ENCODE results near the gene MON2. TPM values are rescaled to one million over a fixed set of nuclear protein-coding genes. Genes with fewer than 3 reads are reported as not detected.
A peak's percentile ranks its signal among the peaks of the same experiment; 100 is the strongest.

Gene MON2
- total RNA-seq, 2 donors from 2014 or later = 30.3 to 43.3 TPM

DNA sequence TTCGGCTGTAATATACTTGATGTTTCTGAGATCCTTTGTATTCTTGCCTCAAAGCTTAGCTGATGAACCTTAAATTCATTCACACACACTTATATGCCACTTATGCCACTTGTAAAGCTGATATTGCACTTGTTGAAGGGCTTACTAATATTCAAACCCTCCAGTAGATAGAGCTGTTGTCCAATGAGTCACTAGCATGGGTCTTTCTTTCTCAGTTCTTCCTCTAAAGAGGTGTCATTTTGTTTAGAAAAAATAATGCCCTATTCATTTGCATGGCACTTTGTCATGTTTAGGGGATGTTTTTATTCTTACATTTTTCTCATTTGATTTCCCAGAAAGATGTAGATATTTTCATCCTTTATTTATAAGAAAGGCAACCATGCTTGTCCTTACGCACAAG lies 56.4 kb downstream of the MON2 start:
- no peak for DNase-seq
- H3K4me1 ChIP-seq (ENCODE audit: control insufficient read depth, insufficient read depth, low read length) = no peaks in the 10 kb centered on the region
- peaks cover 11% of the 10 kb centered on the region for H3K36me3 Mint-ChIP-seq (ENCODE audit: low read depth)
- no peak overlapping the region for H3K9ac ChIP-seq (ENCODE audit: extremely low read depth, low read length, poor library complexity, severe bottlenecking)
- H3K4me3 ChIP-seq (ENCODE audit: low read length) = no peak overlapping the region
- 89% methylated on average over 2 of the region's 2 CpGs; no CpG with 5 or more reads in 1 of the 2 experiments for WGBS, 2 experiments (ENCODE audit: insufficient coverage in 1 of 2, insufficient read length in 1 of 2)
- peaks cover 24% of the 10 kb centered on the region for H3K36me3 ChIP-seq (ENCODE audit: control insufficient read depth, insufficient read depth, low read length)
- no peaks in the 10 kb centered on the region for H3K9me3 Mint-ChIP-seq
- H3K27me3 ChIP-seq (ENCODE audit: control insufficient read depth, insufficient read depth, low read length, poor library complexity, severe bottlenecking) = no peaks in the 10 kb centered on the region
- TF ChIP-seq, protein P1, sequence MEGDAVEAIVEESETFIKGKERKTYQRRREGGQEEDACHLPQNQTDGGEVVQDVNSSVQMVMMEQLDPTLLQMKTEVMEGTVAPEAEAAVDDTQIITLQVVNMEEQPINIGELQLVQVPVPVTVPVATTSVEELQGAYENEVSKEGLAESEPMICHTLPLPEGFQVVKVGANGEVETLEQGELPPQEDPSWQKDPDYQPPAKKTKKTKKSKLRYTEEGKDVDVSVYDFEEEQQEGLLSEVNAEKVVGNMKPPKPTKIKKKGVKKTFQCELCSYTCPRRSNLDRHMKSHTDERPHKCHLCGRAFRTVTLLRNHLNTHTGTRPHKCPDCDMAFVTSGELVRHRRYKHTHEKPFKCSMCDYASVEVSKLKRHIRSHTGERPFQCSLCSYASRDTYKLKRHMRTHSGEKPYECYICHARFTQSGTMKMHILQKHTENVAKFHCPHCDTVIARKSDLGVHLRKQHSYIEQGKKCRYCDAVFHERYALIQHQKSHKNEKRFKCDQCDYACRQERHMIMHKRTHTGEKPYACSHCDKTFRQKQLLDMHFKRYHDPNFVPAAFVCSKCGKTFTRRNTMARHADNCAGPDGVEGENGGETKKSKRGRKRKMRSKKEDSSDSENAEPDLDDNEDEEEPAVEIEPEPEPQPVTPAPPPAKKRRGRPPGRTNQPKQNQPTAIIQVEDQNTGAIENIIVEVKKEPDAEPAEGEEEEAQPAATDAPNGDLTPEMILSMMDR (conservative IDR thresholded peaks at IDR 0.05) = no peak
- H3K4me3 Mint-ChIP-seq = no peak overlapping the region
- H3K27ac Mint-ChIP-seq = peak overlapping the region; percentile 70
- no peak overlapping the region for H3K27ac ChIP-seq (ENCODE audit: low read depth, low read length)
- no peaks in the 10 kb centered on the region for H3K4me1 Mint-ChIP-seq
- no peaks in the 10 kb centered on the region for H3K9me3 ChIP-seq (ENCODE audit: control insufficient read depth, low read length)
- no peaks in the 10 kb centered on the region for H3K27me3 Mint-ChIP-seq (ENCODE audit: insufficient read depth)

DNA sequence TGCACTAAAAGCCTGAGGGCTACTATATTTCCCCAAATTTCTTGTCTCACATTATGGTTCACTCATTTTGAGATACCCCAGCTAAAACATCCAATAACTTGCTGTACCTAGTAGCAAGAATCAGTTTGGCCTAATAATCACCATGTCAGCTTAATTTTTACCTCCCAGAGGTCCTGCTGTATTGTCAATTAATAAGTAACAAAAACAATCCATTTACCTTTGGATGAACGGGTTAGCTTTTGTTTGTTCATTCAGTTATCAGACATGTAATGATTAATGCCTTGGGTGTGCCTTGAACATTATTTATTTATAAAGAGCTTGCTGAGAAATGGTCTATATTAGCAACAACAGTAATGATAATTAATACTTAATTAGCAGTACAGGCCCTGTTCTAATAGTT lies 57.0 kb downstream of the MON2 start:
- no peak for DNase-seq
- no peaks in the 10 kb centered on the region for H3K4me1 ChIP-seq (ENCODE audit: control insufficient read depth, insufficient read depth, low read length)
- H3K36me3 ChIP-seq (ENCODE audit: control insufficient read depth, insufficient read depth, low read length) = peaks cover 20% of the 10 kb centered on the region
- H3K4me3 ChIP-seq (ENCODE audit: low read length) = no peak overlapping the region
- H3K27me3 ChIP-seq (ENCODE audit: control insufficient read depth, insufficient read depth, low read length, poor library complexity, severe bottlenecking) = no peaks in the 10 kb centered on the region
- no peak overlapping the region for H3K27ac Mint-ChIP-seq
- no peak overlapping the region for H3K9ac ChIP-seq (ENCODE audit: extremely low read depth, low read length, poor library complexity, severe bottlenecking)
- H3K36me3 Mint-ChIP-seq (ENCODE audit: low read depth) = peaks cover 11% of the 10 kb centered on the region
- H3K9me3 ChIP-seq (ENCODE audit: control insufficient read depth, low read length) = no peaks in the 10 kb centered on the region
- no peak overlapping the region for H3K27ac ChIP-seq (ENCODE audit: low read depth, low read length)
- H3K27me3 Mint-ChIP-seq (ENCODE audit: insufficient read depth) = no peaks in the 10 kb centered on the region
- H3K4me3 Mint-ChIP-seq = no peak overlapping the region
- 100% methylated on average over 1 of the region's 1 CpG; no CpG with 5 or more reads in 1 of the 2 experiments for WGBS, 2 experiments (ENCODE audit: insufficient coverage in 1 of 2, insufficient read length in 1 of 2)
- H3K4me1 Mint-ChIP-seq = peaks cover 2% of the 10 kb centered on the region
- no peaks in the 10 kb centered on the region for H3K9me3 Mint-ChIP-seq
- TF ChIP-seq, protein P1 (conservative IDR thresholded peaks at IDR 0.05) = no peak

DNA sequence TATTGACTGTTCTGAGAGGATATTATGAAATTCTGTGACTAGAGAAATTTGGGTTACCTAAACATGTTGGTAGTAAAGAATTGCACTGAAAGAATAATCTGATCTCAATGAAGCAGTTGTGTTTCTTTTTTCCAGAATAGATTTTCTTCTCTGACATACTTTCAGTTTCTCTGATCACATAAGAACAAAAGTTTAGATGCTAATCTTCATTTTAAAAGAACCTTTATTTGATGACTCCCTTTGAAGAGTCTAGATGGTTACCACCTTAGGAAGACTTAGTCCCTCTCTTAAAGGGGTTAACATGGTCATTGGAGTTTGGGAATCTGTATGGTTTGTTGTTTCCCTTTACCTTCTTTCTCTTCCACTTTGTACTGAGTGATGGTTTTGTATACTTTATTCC lies 58.6 kb downstream of the MON2 start:
- H3K36me3 ChIP-seq (ENCODE audit: control insufficient read depth, insufficient read depth, low read length) = peaks cover 20% of the 10 kb centered on the region
- H3K36me3 Mint-ChIP-seq (ENCODE audit: low read depth) = peaks cover 8% of the 10 kb centered on the region
- no peak overlapping the region for H3K4me3 Mint-ChIP-seq
- no peaks in the 10 kb centered on the region for H3K27me3 ChIP-seq (ENCODE audit: control insufficient read depth, insufficient read depth, low read length, poor library complexity, severe bottlenecking)
- H3K4me1 ChIP-seq (ENCODE audit: control insufficient read depth, insufficient read depth, low read length) = no peaks in the 10 kb centered on the region
- H3K9me3 Mint-ChIP-seq = no peaks in the 10 kb centered on the region
- no peak overlapping the region for H3K27ac ChIP-seq (ENCODE audit: low read depth, low read length)
- no peaks in the 10 kb centered on the region for H3K9me3 ChIP-seq (ENCODE audit: control insufficient read depth, low read length)
- no peak overlapping the region for H3K27ac Mint-ChIP-seq
- H3K27me3 Mint-ChIP-seq (ENCODE audit: insufficient read depth) = no peaks in the 10 kb centered on the region
- H3K4me3 ChIP-seq (ENCODE audit: low read length) = no peak overlapping the region
- DNase-seq = no peak
- TF ChIP-seq, protein P1 (conservative IDR thresholded peaks at IDR 0.05) = no peak
- H3K4me1 Mint-ChIP-seq = peaks cover 6% of the 10 kb centered on the region
- H3K9ac ChIP-seq (ENCODE audit: extremely low read depth, low read length, poor library complexity, severe bottlenecking) = no peak overlapping the region

All from endodermal cell (in vitro differentiated cells).